IMR-90 (cell line): Measurements from ENCODE around the gene NFE2L1. TPM values are rescaled to one million over a fixed set of nuclear protein-coding genes. Genes with fewer than 3 reads are reported as not detected.

ENCODE experiments used
- ATAC-seq: fragments of 200-7000 bp; cut with Tn5 transposase; 2 replicates; pipeline ENCODE4 v1.9.1; 2020; ENCODE audit warnings: low read depth, mild to moderate bottlenecking, moderate library complexity
- BruUV-seq: library from RNA; stranded (reverse); fragments of 400-500 nt; replicated peaks from 2 replicates; lab custom pipeline; 2021; lab: Mats Ljungman, UMichigan
- CTCF ChIA-PET: fragments of 300-600 bp; formaldehyde crosslinking; extraction: SDS; loops from one replicate; lab custom pipeline; 2021; ENCODE audit warnings: antibody characterized with exemption; lab: Yijun Ruan, JAX
- POLR2A ChIA-PET: fragments of 300-600 bp; sonication (Branson Sonifier 250); formaldehyde crosslinking; loops from one replicate; lab custom pipeline; 2022; ENCODE audit warnings: antibody characterized with exemption; ENCODE audit not compliant: unreplicated experiment; lab: Charles Lee
- DNase-seq: peaks from one replicate; pipeline ENCODE4 v3.0.0; 2013
- H2AFZ ChIP-seq: replicated peaks from 2 replicates; pipeline ENCODE3; 2013; ENCODE audit warnings: low read length, mild to moderate bottlenecking; ENCODE audit not compliant: poor library complexity
- H2AK5ac ChIP-seq: 2 replicates; pipeline ENCODE4 v1.6.1; 2013; ENCODE audit warnings: low read depth, low read length, inconsistent platforms
- H2AK9ac ChIP-seq: replicated peaks from 2 replicates; pipeline ENCODE3; 2013; ENCODE audit warnings: mild to moderate bottlenecking, low read depth, low read length, moderate library complexity; ENCODE audit not compliant: poor library complexity
- H2BK120ac ChIP-seq: 2 replicates; pipeline ENCODE4 v1.6.1; 2013; ENCODE audit warnings: low read depth, low read length, inconsistent platforms
- H2BK15ac ChIP-seq: 3 replicates; pipeline ENCODE4 v1.6.1; 2013; ENCODE audit warnings: low read depth, low read length, inconsistent platforms
- H2BK20ac ChIP-seq: 2 replicates; pipeline ENCODE4 v1.6.1; 2013; ENCODE audit warnings: low read depth, mild to moderate bottlenecking, inconsistent platforms, low read length, moderate library complexity
- H2BK5ac ChIP-seq: 2 replicates; pipeline ENCODE4 v1.6.1; 2013; ENCODE audit warnings: mild to moderate bottlenecking, low read depth, low read length, inconsistent platforms; ENCODE audit not compliant: poor library complexity, severe bottlenecking
- H3K14ac ChIP-seq: replicated peaks from 2 replicates; pipeline ENCODE4 v1.6.1; 2013; ENCODE audit warnings: low read depth, low read length, inconsistent platforms
- H3K18ac ChIP-seq: 2 replicates; pipeline ENCODE4 v1.6.1; 2013; ENCODE audit warnings: low read depth, low read length, control low read depth
- H3K23ac ChIP-seq: 2 replicates; pipeline ENCODE4 v1.6.1; 2013; ENCODE audit warnings: low read depth, low read length, inconsistent platforms
- H3K27ac ChIP-seq: 2 replicates; pipeline ENCODE4 v1.5.1; 2013; ENCODE audit warnings: mild to moderate bottlenecking, control low read depth, low read length; ENCODE audit not compliant: insufficient read depth
- H3K27me3 ChIP-seq: 2 replicates; pipeline ENCODE4 v1.6.1; 2013; ENCODE audit warnings: low read length; ENCODE audit not compliant: control insufficient read depth, insufficient read depth
- H3K36me3 ChIP-seq: 2 replicates; pipeline ENCODE4 v1.6.1; 2013; ENCODE audit warnings: low read length, mixed read lengths; ENCODE audit not compliant: control insufficient read depth, insufficient read depth
- H3K4ac ChIP-seq: 2 replicates; pipeline ENCODE4 v1.6.1; 2013; ENCODE audit warnings: low read depth, low read length, inconsistent platforms
- H3K4me1 ChIP-seq: 2 replicates; pipeline ENCODE4 v1.6.1; 2013; ENCODE audit warnings: low read length, mixed read lengths; ENCODE audit not compliant: control insufficient read depth, insufficient read depth
- H3K4me2 ChIP-seq: 2 replicates; pipeline ENCODE4 v1.6.1; 2013; ENCODE audit warnings: low read depth, mild to moderate bottlenecking, control low read depth, low read length, moderate library complexity
- H3K4me3 ChIP-seq: 2 replicates; pipeline ENCODE4 v1.5.1; 2013; ENCODE audit warnings: low read depth, mild to moderate bottlenecking, control low read depth, low read length, moderate library complexity; ENCODE audit not compliant: insufficient read depth
- H3K56ac ChIP-seq: 2 replicates; pipeline ENCODE4 v1.6.1; 2013; ENCODE audit warnings: low read length, inconsistent platforms; ENCODE audit not compliant: insufficient read depth; ENCODE audit errors: extremely low read depth
- H3K79me1 ChIP-seq, 2 experiments: 2 replicates each; pipeline ENCODE4 v1.6.1; 2013; ENCODE audit warnings: low read length in 2 of 2, inconsistent platforms in 1 of 2, low read depth in 1 of 2
- H3K9ac ChIP-seq: 2 replicates; pipeline ENCODE4 v1.6.1; 2013; ENCODE audit warnings: low read depth, low read length, control low read depth
- H3K9me1 ChIP-seq: 2 replicates; pipeline ENCODE4 v1.6.1; 2013; ENCODE audit warnings: low read length, inconsistent platforms; ENCODE audit not compliant: insufficient read depth
- H3K9me3 ChIP-seq: 2 replicates; pipeline ENCODE4 v1.6.1; 2013; ENCODE audit warnings: low read length; ENCODE audit not compliant: control insufficient read depth, insufficient read depth
- H4K20me1 ChIP-seq: 2 replicates; pipeline ENCODE4 v1.6.1; 2013; ENCODE audit warnings: low read length, inconsistent platforms; ENCODE audit not compliant: insufficient read depth
- H4K5ac ChIP-seq: 2 replicates; pipeline ENCODE4 v1.6.1; 2013; ENCODE audit warnings: mild to moderate bottlenecking, low read depth, low read length, control low read depth
- H4K8ac ChIP-seq, 2 experiments: 2 replicates each; pipeline ENCODE4 v1.6.1; 2013; ENCODE audit warnings: low read depth in 2 of 2, low read length in 2 of 2, control low read depth in 1 of 2, inconsistent platforms in 1 of 2
- H4K91ac ChIP-seq: 2 replicates; pipeline ENCODE4 v1.6.1; 2013; ENCODE audit warnings: low read depth, low read length, inconsistent platforms; ENCODE audit not compliant: insufficient read depth
- BHLHE40 ChIP-seq: fragments of 150-350 bp; IDR thresholded peaks from 2 replicates; pipeline ENCODE4 v1.6.1; 2016; ENCODE audit warnings: mild to moderate bottlenecking, low read depth, low read length
- CEBPB ChIP-seq: IDR thresholded peaks from 2 replicates; pipeline ENCODE4 v1.6.1; 2012; ENCODE audit warnings: low read depth, low read length, improper control_type of control experiment
- CHD1 ChIP-seq: IDR thresholded peaks from 2 replicates; pipeline ENCODE4 v1.6.1; 2012; ENCODE audit warnings: low read depth, low read length, improper control_type of control experiment
- CTCF ChIP-seq: conservative IDR thresholded peaks from 2 replicates; pipeline ENCODE4 v1.5.1; 2012; ENCODE audit warnings: mild to moderate bottlenecking, low read depth, low read length, improper control_type of control experiment
- ELK1 ChIP-seq: fragments of 150-350 bp; IDR thresholded peaks from 2 replicates; pipeline ENCODE4 v1.6.1; 2016; ENCODE audit warnings: low read depth, mild to moderate bottlenecking, low read length, moderate library complexity, borderline replicate concordance
- FOS ChIP-seq: fragments of 150-350 bp; IDR thresholded peaks from 2 replicates; pipeline ENCODE4 v1.6.1; 2016; ENCODE audit warnings: low read depth, low read length
- MAFK ChIP-seq: IDR thresholded peaks from 2 replicates; pipeline ENCODE4 v1.6.1; 2012; ENCODE audit warnings: low read depth, low read length, improper control_type of control experiment
- MAZ ChIP-seq: IDR thresholded peaks from 2 replicates; pipeline ENCODE4 v1.6.1; 2012; ENCODE audit warnings: low read depth, mild to moderate bottlenecking, low read length, improper control_type of control experiment, moderate library complexity, borderline replicate concordance
- MXI1 ChIP-seq: IDR thresholded peaks from 2 replicates; pipeline ENCODE4 v1.6.1; 2012; ENCODE audit warnings: low read depth, mild to moderate bottlenecking, low read length, moderate library complexity, borderline replicate concordance
- NFE2L2 ChIP-seq: fragments of 150-350 bp; IDR thresholded peaks from 2 replicates; pipeline ENCODE4 v1.6.1; 2016; ENCODE audit warnings: low read depth, mild to moderate bottlenecking, low read length
- POLR2A ChIP-seq: IDR thresholded peaks from 2 replicates; pipeline ENCODE4 v1.6.1; 2012; ENCODE audit warnings: mild to moderate bottlenecking, low read depth, low read length
- RAD21 ChIP-seq: IDR thresholded peaks from 2 replicates; pipeline ENCODE4 v1.6.1; 2012; ENCODE audit warnings: low read length, improper control_type of control experiment
- RCOR1 ChIP-seq: IDR thresholded peaks from 2 replicates; pipeline ENCODE4 v1.6.1; 2012; ENCODE audit warnings: mild to moderate bottlenecking, low read length, improper control_type of control experiment; ENCODE audit not compliant: insufficient replicate concordance
- RFX5 ChIP-seq: IDR thresholded peaks from 2 replicates; pipeline ENCODE4 v1.8.0; 2012; ENCODE audit warnings: low read depth, mild to moderate bottlenecking, low read length, moderate library complexity
- USF2 ChIP-seq: fragments of 150-350 bp; IDR thresholded peaks from 2 replicates; pipeline ENCODE4 v1.6.1; 2017; ENCODE audit warnings: mild to moderate bottlenecking, antibody characterized with exemption, low read length, low read depth
- WGBS, 2 experiments: methylation state at CpG; one replicate each; pipeline versions ENCODE4 v1.1.5 to v1.1.7; 2013; ENCODE audit warnings: missing lambda C conversion rate in 2 of 2; ENCODE audit not compliant: insufficient read length in 1 of 2; ENCODE audit errors: extremely low coverage in 2 of 2; 5-methylcytosine and 5-hydroxymethylcytosine counted together
- dilution Hi-C: fragments of 300-500 bp; cut with HindIII; formaldehyde crosslinking; loops from one replicate; pipeline ENCODE4 v1.14.3; 2018; ENCODE audit warnings: low sequenced_read_pairs; ENCODE audit not compliant: unreplicated experiment
- in situ Hi-C: fragments of 300-500 bp; cut with MboI; formaldehyde crosslinking; loops from 3 replicates; pipeline ENCODE4 v1.14.3; 2019; ENCODE audit warnings: low sequenced_read_pairs, inconsistent platforms, mixed read lengths
- intact Hi-C: fragments of 100-400 bp; cut with micrococcal nuclease; formaldehyde crosslinking; loops from 2 replicates; pipeline ENCODE4 v1.10.0; 2022
- polyA plus RNA-seq, 3 experiments: library from polyadenylated mRNA; depleted of rRNA; stranded (reverse); fragments of >200 nt; gene quantifications; 2 replicates each; pipeline ENCODE4 v1.2.3, GENCODE V29; 2012; ENCODE audit warnings: low replicate concordance in 1 of 3
- total RNA-seq: library from RNA; depleted of rRNA; stranded (reverse); fragments of >200 nt; gene quantifications from 2 replicates; pipeline ENCODE4 v1.2.3, GENCODE V29; 2012

The NFE2L1 gene
- total and polyA plus RNA-seq, 2 of the 4 experiments (the other 2 are of a cell fraction), result 42.8 to 122 TPM

GRCh38 chr17:48002266-48002915 lies 45.8 kb upstream of the NFE2L1 start:
- no peak overlapping the region for H3K4me3 ChIP-seq
- H2BK5ac ChIP-seq, result peak overlapping the region; percentile 98
- peaks cover 14% of the 10 kb centered on the region for H3K9me1 ChIP-seq
- BruUV-seq, result no TSS peak
- ATAC-seq, result peak; percentile 86
- H4K20me1 ChIP-seq, result no peaks in the 10 kb centered on the region
- H3K4me1 ChIP-seq, result peaks cover 14% of the 10 kb centered on the region
- H2AK9ac ChIP-seq, result no peak overlapping the region
- peak overlapping the region; percentile 64 for H3K4me2 ChIP-seq
- peak overlapping the region; percentile 88 for H3K27ac ChIP-seq
- 33% methylated on average over 3 of the region's 4 CpGs; no CpG with 5 or more reads in 1 of the 2 experiments for WGBS, 2 experiments
- H4K5ac ChIP-seq, result peak overlapping the region; percentile 100
- no peaks in the 10 kb centered on the region for H3K36me3 ChIP-seq
- H2AFZ ChIP-seq, result peak overlapping the region; percentile 85
- peak overlapping the region; percentile 97 to 99 for H4K8ac ChIP-seq
- peak overlapping the region; percentile 97 for H3K4ac ChIP-seq
- dilution Hi-C loops, result no loop called here
- H3K23ac ChIP-seq, result peak overlapping the region; percentile 98
- peak overlapping the region; percentile 95 for H2BK15ac ChIP-seq
- peak overlapping the region; percentile 96 for H4K91ac ChIP-seq
- H2BK20ac ChIP-seq, result peak overlapping the region; percentile 99
- CTCF ChIA-PET, result interaction anchor here (0.8 to 1.0 kb wide), 2 partner anchors 13 to 31 kb away, joined by 3 to 4 read pairs; partner anchors contain the start of gene CDK5RAP3
- in situ Hi-C loops, result no loop called here
- DNase-seq, result peak; percentile 87
- H3K14ac ChIP-seq, result peak overlapping the region; percentile 93
- H2AK5ac ChIP-seq, result peak overlapping the region; percentile 90
- peak overlapping the region; percentile 84 for H3K56ac ChIP-seq
- H3K27me3 ChIP-seq, result no peaks in the 10 kb centered on the region
- peak overlapping the region; percentile 100 for H3K18ac ChIP-seq
- H3K9me3 ChIP-seq, result no peaks in the 10 kb centered on the region
- no peaks in the 10 kb centered on the region for H3K79me1 ChIP-seq
- POLR2A ChIA-PET, result interaction anchor here (1.3 kb wide), 1 partner anchor 12 kb away, joined by 3 read pairs; no protein-coding TSS in a partner anchor
- peak overlapping the region; percentile 61 for H3K9ac ChIP-seq
- peak overlapping the region; percentile 92 for H2BK120ac ChIP-seq
- intact Hi-C loops, result no loop called here
- TF ChIP-seq CHD1, result no peak
- no peak for TF ChIP-seq ELK1
- peak; percentile 69 for TF ChIP-seq FOS
- TF ChIP-seq RCOR1, result no peak
- no peak for TF ChIP-seq RAD21
- TF ChIP-seq MXI1, result no peak
- peak; percentile 32; the same call in 1 of the 2 replicates for TF ChIP-seq BHLHE40
- TF ChIP-seq USF2, result no peak
- no peak for TF ChIP-seq RFX5
- no peak for TF ChIP-seq MAZ
- TF ChIP-seq NFE2L2, result peak; percentile 95
- TF ChIP-seq CEBPB, result peak; percentile 60
- no peak for TF ChIP-seq POLR2A
- TF ChIP-seq CTCF, result no peak
- peak; percentile 78 for TF ChIP-seq MAFK
